Endothelial cell (in vitro differentiated cells): ENCODE results near the gene NCBP3. TPM values are rescaled to one million over a fixed set of nuclear protein-coding genes. Genes with fewer than 3 reads are reported as not detected.
A peak's percentile ranks its signal among the peaks of the same experiment; 100 is the strongest.

Source experiments
- DNase-seq: peaks from one replicate; pipeline ENCODE4 v3.0.0; 2021; ENCODE audit warnings: low spot score
- H3K27ac Mint-ChIP-seq: one replicate; pipeline ENCODE4 v1.8.0; 2021; ENCODE audit warnings: mixed read lengths, inconsistent platforms; ENCODE audit not compliant: unreplicated experiment
- H3K27me3 Mint-ChIP-seq: one replicate; pipeline ENCODE4 v1.8.0; 2021; ENCODE audit warnings: mild to moderate bottlenecking, moderate library complexity, mixed read lengths, inconsistent platforms; ENCODE audit not compliant: unreplicated experiment
- H3K36me3 Mint-ChIP-seq: one replicate; pipeline ENCODE4 v1.8.0; 2021; ENCODE audit warnings: mild to moderate bottlenecking, low read depth, mixed read lengths, inconsistent platforms; ENCODE audit not compliant: unreplicated experiment
- H3K4me1 Mint-ChIP-seq: one replicate; pipeline ENCODE4 v1.8.0; 2021; ENCODE audit warnings: mild to moderate bottlenecking, mixed read lengths, inconsistent platforms; ENCODE audit not compliant: unreplicated experiment
- H3K4me3 Mint-ChIP-seq: one replicate; pipeline ENCODE4 v1.8.0; 2021; ENCODE audit warnings: mild to moderate bottlenecking, mixed read lengths, inconsistent platforms; ENCODE audit not compliant: unreplicated experiment
- H3K9me3 Mint-ChIP-seq: one replicate; pipeline ENCODE4 v1.8.0; 2021; ENCODE audit warnings: mixed read lengths, inconsistent platforms; ENCODE audit not compliant: unreplicated experiment
- CTCF ChIP-seq: fragments of 200-600 bp; sonication (generic); IDR thresholded peaks from one replicate; pipeline ENCODE4 v1.5.0; 2021; ENCODE audit warnings: antibody characterized with exemption; ENCODE audit not compliant: unreplicated experiment
- total RNA-seq: library from RNA; stranded (reverse); fragmentation: NEBNext Ultra II Directional; extraction: Animal tissue kit (Norgen Biotek cat#: 25700); gene quantifications from one replicate; pipeline ENCODE4 v1.2.1, GENCODE V29; 2021; ENCODE audit not compliant: unreplicated experiment

NCBP3 gene
- total RNA-seq, 1 donor from 2014 or later: 84.4 TPM

- DNase-seq: no peak
- peaks cover 52% of the 10 kb centered on the region for H3K36me3 Mint-ChIP-seq
Measured at GRCh38 chr17:3808701-3809100, 37.3 kb downstream of the NCBP3 start.

GRCh38 chr17:3805581-3805980 is 40.5 kb downstream of the NCBP3 start:
- Mint-ChIP-seq H3K4me3 (no peak overlapping the region), H3K36me3 (peaks cover 37% of the 10 kb centered on the region), H3K27me3 (peaks cover 2% of the 10 kb centered on the region), H3K27ac (no peak overlapping the region), H3K4me1 (no peaks in the 10 kb centered on the region), H3K9me3 (no peaks in the 10 kb centered on the region)
- no peak for TF ChIP-seq CTCF
- no peak for DNase-seq

More at GRCh38 chr17:3808701-3809100, 37.3 kb downstream of the NCBP3 start:
- TF ChIP-seq CTCF: no peak
- no peaks in the 10 kb centered on the region for H3K4me1 Mint-ChIP-seq
- H3K9me3 Mint-ChIP-seq: no peaks in the 10 kb centered on the region
- peaks cover 2% of the 10 kb centered on the region for H3K27me3 Mint-ChIP-seq
- H3K27ac Mint-ChIP-seq: no peak overlapping the region
- peak overlapping the region; percentile 70 for H3K4me3 Mint-ChIP-seq

GRCh38 chr17:3804503-3804931 is 41.5 kb downstream of the NCBP3 start:
- Mint-ChIP-seq H3K27me3 (no peaks in the 10 kb centered on the region), H3K36me3 (peaks cover 32% of the 10 kb centered on the region), H3K4me3 (no peak overlapping the region), H3K27ac (no peak overlapping the region), H3K4me1 (no peaks in the 10 kb centered on the region), H3K9me3 (no peaks in the 10 kb centered on the region)
- no peak for DNase-seq
- no peak for TF ChIP-seq CTCF

- no peak for TF ChIP-seq CTCF
- no peak overlapping the region for H3K27ac Mint-ChIP-seq
- H3K4me1 Mint-ChIP-seq: no peaks in the 10 kb centered on the region
- H3K4me3 Mint-ChIP-seq: no peak overlapping the region
- no peaks in the 10 kb centered on the region for H3K27me3 Mint-ChIP-seq
- DNase-seq: no peak
- H3K9me3 Mint-ChIP-seq: no peaks in the 10 kb centered on the region
- H3K36me3 Mint-ChIP-seq: peaks cover 28% of the 10 kb centered on the region
Measured at GRCh38 chr17:3803308-3803640, 42.8 kb downstream of the NCBP3 start.

- Mint-ChIP-seq H3K4me1 (no peaks in the 10 kb centered on the region), H3K27ac (no peak overlapping the region), H3K4me3 (no peak overlapping the region), H3K36me3 (peaks cover 22% of the 10 kb centered on the region), H3K9me3 (no peaks in the 10 kb centered on the region), H3K27me3 (peaks cover under 1% of the 10 kb centered on the region)
- TF ChIP-seq CTCF: no peak
- DNase-seq: no peak
Measured at GRCh38 chr17:3802461-3803307, 43.4 kb downstream of the NCBP3 start.
